AG10803 (cell line): ENCODE data around the gene GRB2.
"Not testable (repeated sequence)": the region's sequence is repeated elsewhere in the genome, so short reads cannot be mapped to it uniquely, and the experiment has no call there.

Source experiments
- DNase-seq: peaks from one replicate; pipeline ENCODE4 v3.0.0; 2010; ENCODE audit warnings: low read depth
- H3K4me3 ChIP-seq: 2 replicates; pipeline ENCODE4 v1.5.1; 2011; ENCODE audit warnings: mild to moderate bottlenecking, low read length, control low read depth
- CTCF ChIP-seq: conservative IDR thresholded peaks from 2 replicates; pipeline ENCODE4 v1.5.1; 2011; ENCODE audit warnings: mild to moderate bottlenecking, low read length, control low read depth, inconsistent platforms

GRB2 gene

GRCh38 chr17:75301049-75301448, 104.4 kb downstream of the GRB2 start:
- no peak for DNase-seq
- no peak overlapping the region for H3K4me3 ChIP-seq
- no peak for TF ChIP-seq CTCF

GRCh38 chr17:75300280-75300679, 105.2 kb downstream of the GRB2 start:
- TF ChIP-seq CTCF, result no peak
- no peak for DNase-seq
- H3K4me3 ChIP-seq, result no peak overlapping the region

- no peak for DNase-seq
- no peak for TF ChIP-seq CTCF
- H3K4me3 ChIP-seq, result no peak overlapping the region
These were observed 110.0 kb downstream of the GRB2 start for GRCh38 chr17:75295201-75296158.

- DNase-seq, H3K4me3 ChIP-seq: not testable (repeated sequence)
These were observed 112.5 kb downstream of the GRB2 start for GRCh38 chr17:75292810-75293448.

- peak overlapping the region; percentile 93 for H3K4me3 ChIP-seq
- DNase-seq, result peak; percentile 63
- peak; percentile 46 for TF ChIP-seq CTCF
These were observed 115.6 kb downstream of the GRB2 start for GRCh38 chr17:75289832-75290337.

- peak; percentile 99 for DNase-seq
- peak within 1 kb of the TSS; percentile 93 for H3K4me3 ChIP-seq
- peak; percentile 25; the same call in 1 of the 2 replicates for TF ChIP-seq CTCF
These were observed 116.2 kb downstream of the GRB2 start, which contains the start of gene SLC25A19 for GRCh38 chr17:75289115-75289831. SLC25A19 (minus strand) TSS chr17:75289433; CDS start chr17:75286764, 2,669 bp downstream.

- DNase-seq, result no peak
- peak overlapping the region; percentile 93 for H3K4me3 ChIP-seq
- no peak for TF ChIP-seq CTCF
These were observed 116.7 kb downstream of the GRB2 start for GRCh38 chr17:75288770-75289114.
